Measurements from ENCODE around the gene EPAS1. TPM values are rescaled to one million over a fixed set of nuclear protein-coding genes. Genes with fewer than 3 reads are reported as not detected.

The EPAS1 gene
- total and polyA plus RNA-seq, 2 of the 13 experiments (the other 11 are each of a cell fraction or from before 2014, with no cell fraction given): 47.1 to 182 TPM

DNA sequence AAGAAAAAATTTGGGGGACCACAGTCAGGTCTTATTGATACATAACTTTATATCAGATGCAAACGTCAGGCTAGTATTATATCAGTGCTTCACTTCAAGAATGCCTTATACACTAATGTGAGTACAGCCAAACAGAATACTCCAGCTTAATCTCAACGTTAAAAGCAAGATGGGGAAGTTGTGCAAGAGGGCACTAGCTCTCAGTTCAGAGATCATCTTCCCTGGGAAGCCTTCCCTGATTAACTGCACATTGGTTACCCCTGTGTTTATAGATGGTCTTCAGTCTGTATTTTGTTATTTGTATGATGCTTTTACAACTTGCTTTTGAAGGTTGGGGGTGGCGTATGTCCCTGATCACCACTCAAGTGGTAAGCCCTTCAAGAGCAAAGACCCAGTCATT, 11.4 kb downstream of the EPAS1 start (continued):
- TF ChIP-seq CBX2 (IDR thresholded peaks at IDR 0.05; ENCODE audit: low read depth, low read length) (no peak), CBX2 (CRISPR knock-in tag; IDR thresholded peaks at IDR 0.05; ENCODE audit: low read depth) (no peak), FOXA3 (CRISPR knock-in tag; IDR thresholded peaks at IDR 0.05) (peak; percentile 74), ZNF331 (CRISPR knock-in tag; IDR thresholded peaks at IDR 0.05) (peak; percentile 93), TCF7L2 (IDR thresholded peaks at IDR 0.05; ENCODE audit: low read depth, low read length) (no peak), SMC3 (IDR thresholded peaks at IDR 0.05; ENCODE audit: low read length) (0 out of 2 replicates have a peak, but pooled peaks have one; percentile 14), ZNF33B (CRISPR knock-in tag; IDR thresholded peaks at IDR 0.05) (no peak), THAP11 (CRISPR knock-in tag; IDR thresholded peaks at IDR 0.05) (peak; percentile 64; the same call in 1 of the 2 replicates), FOSL1 (CRISPR knock-in tag; IDR thresholded peaks at IDR 0.05; ENCODE audit: borderline replicate concordance) (no peak), GATA4 (IDR thresholded peaks at IDR 0.05; ENCODE audit: borderline replicate concordance, low read depth) (peak; percentile 41; the same call in 1 of the 2 replicates), KLF13 (CRISPR knock-in tag; IDR thresholded peaks at IDR 0.05) (no peak), ZNF10 (CRISPR knock-in tag; IDR thresholded peaks at IDR 0.05; ENCODE audit: borderline replicate concordance, low read depth) (no peak), ATF7 (IDR thresholded peaks at IDR 0.05) (no peak), ATF7 (CRISPR knock-in tag; IDR thresholded peaks at IDR 0.05) (no peak), ZNF333 (CRISPR knock-in tag; IDR thresholded peaks at IDR 0.05; ENCODE audit: borderline replicate concordance) (no peak)
- TF ChIP-seq, protein P1, sequence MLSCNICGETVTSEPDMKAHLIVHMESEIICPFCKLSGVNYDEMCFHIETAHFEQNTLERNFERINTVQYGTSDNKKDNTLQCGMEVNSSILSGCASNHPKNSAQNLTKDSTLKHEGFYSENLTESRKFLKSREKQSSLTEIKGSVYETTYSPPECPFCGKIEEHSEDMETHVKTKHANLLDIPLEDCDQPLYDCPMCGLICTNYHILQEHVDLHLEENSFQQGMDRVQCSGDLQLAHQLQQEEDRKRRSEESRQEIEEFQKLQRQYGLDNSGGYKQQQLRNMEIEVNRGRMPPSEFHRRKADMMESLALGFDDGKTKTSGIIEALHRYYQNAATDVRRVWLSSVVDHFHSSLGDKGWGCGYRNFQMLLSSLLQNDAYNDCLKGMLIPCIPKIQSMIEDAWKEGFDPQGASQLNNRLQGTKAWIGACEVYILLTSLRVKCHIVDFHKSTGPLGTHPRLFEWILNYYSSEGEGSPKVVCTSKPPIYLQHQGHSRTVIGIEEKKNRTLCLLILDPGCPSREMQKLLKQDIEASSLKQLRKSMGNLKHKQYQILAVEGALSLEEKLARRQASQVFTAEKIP (CRISPR knock-in tag; IDR thresholded peaks at IDR 0.05; ENCODE audit: borderline replicate concordance): no peak
- TF ChIP-seq, protein P2, sequence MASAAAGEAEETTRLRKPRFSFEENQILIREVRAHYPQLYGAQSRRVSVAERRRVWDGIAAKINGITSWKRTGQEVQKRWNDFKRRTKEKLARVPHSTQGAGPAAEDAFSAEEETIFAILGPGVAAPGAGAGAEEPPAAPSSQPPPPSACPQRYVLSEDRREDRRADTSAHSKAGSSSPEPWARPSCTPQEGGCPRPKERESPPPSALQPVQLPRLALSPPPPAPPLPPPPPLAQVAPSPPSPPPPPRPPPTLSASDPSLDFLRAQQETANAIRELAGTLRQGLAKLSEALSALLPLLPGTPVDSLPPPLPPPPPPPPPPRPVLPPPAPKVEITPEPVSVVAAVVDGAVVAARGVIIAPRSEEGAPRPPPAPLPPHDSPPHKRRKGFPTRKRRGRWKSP (CRISPR knock-in tag; IDR thresholded peaks at IDR 0.05): no peak
- TF ChIP-seq, protein P3, sequence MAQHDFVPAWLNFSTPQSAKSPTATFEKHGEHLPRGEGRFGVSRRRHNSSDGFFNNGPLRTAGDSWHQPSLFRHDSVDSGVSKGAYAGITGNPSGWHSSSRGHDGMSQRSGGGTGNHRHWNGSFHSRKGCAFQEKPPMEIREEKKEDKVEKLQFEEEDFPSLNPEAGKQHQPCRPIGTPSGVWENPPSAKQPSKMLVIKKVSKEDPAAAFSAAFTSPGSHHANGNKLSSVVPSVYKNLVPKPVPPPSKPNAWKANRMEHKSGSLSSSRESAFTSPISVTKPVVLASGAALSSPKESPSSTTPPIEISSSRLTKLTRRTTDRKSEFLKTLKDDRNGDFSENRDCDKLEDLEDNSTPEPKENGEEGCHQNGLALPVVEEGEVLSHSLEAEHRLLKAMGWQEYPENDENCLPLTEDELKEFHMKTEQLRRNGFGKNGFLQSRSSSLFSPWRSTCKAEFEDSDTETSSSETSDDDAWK (CRISPR knock-in tag; IDR thresholded peaks at IDR 0.05): no peak
- TF ChIP-seq, protein P4, sequence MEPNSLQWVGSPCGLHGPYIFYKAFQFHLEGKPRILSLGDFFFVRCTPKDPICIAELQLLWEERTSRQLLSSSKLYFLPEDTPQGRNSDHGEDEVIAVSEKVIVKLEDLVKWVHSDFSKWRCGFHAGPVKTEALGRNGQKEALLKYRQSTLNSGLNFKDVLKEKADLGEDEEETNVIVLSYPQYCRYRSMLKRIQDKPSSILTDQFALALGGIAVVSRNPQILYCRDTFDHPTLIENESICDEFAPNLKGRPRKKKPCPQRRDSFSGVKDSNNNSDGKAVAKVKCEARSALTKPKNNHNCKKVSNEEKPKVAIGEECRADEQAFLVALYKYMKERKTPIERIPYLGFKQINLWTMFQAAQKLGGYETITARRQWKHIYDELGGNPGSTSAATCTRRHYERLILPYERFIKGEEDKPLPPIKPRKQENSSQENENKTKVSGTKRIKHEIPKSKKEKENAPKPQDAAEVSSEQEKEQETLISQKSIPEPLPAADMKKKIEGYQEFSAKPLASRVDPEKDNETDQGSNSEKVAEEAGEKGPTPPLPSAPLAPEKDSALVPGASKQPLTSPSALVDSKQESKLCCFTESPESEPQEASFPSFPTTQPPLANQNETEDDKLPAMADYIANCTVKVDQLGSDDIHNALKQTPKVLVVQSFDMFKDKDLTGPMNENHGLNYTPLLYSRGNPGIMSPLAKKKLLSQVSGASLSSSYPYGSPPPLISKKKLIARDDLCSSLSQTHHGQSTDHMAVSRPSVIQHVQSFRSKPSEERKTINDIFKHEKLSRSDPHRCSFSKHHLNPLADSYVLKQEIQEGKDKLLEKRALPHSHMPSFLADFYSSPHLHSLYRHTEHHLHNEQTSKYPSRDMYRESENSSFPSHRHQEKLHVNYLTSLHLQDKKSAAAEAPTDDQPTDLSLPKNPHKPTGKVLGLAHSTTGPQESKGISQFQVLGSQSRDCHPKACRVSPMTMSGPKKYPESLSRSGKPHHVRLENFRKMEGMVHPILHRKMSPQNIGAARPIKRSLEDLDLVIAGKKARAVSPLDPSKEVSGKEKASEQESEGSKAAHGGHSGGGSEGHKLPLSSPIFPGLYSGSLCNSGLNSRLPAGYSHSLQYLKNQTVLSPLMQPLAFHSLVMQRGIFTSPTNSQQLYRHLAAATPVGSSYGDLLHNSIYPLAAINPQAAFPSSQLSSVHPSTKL (CRISPR knock-in tag; IDR thresholded peaks at IDR 0.05): peak; percentile 95
- TF ChIP-seq, protein P5, sequence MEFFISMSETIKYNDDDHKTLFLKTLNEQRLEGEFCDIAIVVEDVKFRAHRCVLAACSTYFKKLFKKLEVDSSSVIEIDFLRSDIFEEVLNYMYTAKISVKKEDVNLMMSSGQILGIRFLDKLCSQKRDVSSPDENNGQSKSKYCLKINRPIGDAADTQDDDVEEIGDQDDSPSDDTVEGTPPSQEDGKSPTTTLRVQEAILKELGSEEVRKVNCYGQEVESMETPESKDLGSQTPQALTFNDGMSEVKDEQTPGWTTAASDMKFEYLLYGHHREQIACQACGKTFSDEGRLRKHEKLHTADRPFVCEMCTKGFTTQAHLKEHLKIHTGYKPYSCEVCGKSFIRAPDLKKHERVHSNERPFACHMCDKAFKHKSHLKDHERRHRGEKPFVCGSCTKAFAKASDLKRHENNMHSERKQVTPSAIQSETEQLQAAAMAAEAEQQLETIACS (CRISPR knock-in tag; IDR thresholded peaks at IDR 0.05): no peak
